ENCODE measurements around the gene HMMR.

Gene HMMR

DNA sequence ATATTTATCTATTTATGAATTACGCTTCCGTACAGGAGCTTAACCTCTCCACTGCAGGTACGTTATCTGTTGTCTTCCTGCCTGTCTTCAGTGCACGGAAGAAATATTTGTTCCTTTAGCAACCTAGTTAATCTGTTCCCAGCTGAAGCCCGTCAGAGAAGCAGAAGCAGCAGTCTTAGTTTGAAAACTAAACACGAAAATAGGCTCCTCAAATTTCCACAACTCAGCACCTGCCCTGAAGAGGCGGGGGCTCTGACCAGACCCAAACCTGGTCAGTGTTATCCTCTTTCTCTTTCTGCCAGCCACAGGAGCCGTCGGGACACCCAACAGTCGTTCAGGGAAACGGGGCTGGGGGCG, 992 bp upstream of the HMMR start:
- DNase-seq (ENCODE audit: low read depth), result peak; percentile 52

DNA sequence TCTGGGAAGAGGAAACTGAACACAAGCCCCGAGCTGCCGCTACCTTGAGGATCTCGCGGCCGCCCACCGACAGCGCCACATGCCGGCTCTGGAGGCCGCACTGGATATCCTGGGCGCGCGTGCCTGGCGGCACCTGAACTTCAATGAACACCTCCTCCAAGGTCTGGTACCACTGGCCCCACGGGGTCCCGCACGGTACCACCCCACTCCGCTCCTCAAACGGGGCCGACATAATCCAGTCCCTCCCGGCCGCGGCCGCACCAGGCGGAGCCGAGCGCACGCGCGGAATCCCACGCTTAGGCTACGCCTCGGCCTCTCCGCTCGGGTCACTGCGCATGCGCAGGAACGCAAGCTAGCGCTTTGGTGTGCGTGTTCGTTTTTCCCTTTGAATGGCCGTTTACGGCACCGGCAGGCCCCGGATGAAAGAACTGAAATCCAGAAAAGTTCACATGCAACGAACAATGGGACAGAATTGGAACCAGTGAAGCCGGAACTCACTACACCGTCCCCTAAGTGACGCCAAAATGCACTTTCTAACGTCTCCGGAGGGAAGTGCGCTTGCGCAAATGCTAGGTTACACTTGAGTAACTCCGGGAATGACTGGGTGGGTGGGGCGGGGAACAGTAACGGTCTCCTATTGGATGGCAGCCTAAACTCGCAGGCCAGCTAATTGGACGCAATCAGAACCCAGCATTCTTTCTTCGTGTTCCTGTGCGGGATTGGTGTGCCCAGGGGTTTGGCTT, 442 bp upstream of the HMMR start, which contains the start of gene NUDCD2:
Gene NUDCD2 (minus strand): TSS at position 284 of the 743 bp plus-strand sequence. CDS start 52 bp downstream, at position 232.
- DNase-seq (ENCODE audit: low read depth), result peak; percentile 99

DNA sequence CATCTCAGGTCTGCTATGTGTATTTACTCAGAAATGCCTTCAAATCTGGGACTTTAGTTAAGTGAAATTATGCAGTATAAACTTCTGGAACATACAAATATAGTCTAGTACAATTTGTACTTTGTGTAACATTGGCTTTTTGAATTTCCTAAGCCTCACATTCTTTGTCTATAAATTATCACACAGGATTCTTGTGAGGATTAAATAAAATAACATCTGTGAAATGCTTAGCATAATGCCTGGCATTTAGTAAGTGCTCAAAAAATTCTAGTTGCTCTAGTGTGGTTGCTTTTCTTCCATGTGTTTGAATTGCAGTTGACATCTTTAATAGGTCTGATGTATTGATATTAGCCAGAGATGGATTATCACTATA, 2.6 kb downstream of the HMMR start:
- peak; percentile 66 for DNase-seq (ENCODE audit: low read depth)

DNA sequence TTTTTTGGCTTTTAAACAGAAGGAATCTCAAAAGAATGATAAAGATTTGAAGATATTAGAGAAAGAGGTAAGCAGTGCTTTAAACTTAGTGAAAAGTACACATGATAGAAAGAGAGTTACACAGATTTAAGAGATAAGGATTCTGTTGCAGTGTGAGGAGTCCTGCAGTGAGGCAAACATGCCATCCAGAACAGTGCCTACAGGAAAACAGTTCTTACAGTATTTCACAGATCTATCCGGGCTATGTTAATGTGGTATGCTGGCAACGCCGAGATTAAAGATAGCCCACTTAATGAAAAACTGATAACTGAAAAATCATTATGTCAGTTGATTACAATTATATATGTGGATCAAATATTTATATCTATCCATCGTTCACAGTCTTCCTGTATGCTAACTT, 7.2 kb downstream of the HMMR start:
- no peak for DNase-seq (ENCODE audit: low read depth)

DNA sequence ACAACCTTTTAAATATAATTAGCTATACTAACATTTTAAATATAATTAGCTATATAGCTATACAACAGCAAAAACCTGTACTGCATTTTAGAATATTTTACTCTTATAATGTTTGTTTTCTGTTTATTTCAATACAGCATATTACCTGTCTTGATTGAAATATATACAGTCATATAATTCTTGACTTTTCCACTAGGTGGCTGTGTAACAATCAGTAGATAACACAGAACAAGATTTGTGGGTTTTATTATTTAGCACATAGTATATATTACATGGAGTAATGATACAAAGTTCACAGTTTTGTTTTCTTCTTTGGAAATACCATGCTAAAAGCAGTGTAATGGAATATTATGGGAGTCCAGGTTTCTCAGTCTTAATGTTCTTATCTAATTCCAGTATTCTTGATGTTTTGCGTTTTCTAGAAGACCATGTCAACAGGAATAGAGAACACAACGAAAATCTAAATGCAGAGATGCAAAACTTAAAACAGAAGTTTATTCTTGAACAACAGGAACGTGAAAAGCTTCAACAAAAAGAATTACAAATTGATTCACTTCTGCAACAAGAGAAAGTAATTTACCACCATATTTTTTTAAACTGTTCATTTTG, 13.3 kb downstream of the HMMR start:
- no peak for DNase-seq (ENCODE audit: low read depth)

DNA sequence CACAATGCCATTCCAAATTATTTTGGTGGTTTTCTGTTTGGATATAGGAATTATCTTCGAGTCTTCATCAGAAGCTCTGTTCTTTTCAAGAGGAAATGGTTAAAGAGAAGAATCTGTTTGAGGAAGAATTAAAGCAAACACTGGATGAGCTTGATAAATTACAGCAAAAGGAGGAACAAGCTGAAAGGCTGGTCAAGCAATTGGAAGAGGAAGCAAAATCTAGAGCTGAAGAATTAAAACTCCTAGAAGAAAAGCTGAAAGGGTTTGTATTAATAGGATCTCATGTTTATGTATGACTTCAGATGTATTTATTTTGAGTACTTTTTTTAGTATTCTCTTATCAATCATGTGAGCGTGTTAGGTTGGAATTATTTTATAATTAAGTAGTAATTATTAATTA, 15.0 kb downstream of the HMMR start:
- DNase-seq (ENCODE audit: low read depth), result no peak

DNA sequence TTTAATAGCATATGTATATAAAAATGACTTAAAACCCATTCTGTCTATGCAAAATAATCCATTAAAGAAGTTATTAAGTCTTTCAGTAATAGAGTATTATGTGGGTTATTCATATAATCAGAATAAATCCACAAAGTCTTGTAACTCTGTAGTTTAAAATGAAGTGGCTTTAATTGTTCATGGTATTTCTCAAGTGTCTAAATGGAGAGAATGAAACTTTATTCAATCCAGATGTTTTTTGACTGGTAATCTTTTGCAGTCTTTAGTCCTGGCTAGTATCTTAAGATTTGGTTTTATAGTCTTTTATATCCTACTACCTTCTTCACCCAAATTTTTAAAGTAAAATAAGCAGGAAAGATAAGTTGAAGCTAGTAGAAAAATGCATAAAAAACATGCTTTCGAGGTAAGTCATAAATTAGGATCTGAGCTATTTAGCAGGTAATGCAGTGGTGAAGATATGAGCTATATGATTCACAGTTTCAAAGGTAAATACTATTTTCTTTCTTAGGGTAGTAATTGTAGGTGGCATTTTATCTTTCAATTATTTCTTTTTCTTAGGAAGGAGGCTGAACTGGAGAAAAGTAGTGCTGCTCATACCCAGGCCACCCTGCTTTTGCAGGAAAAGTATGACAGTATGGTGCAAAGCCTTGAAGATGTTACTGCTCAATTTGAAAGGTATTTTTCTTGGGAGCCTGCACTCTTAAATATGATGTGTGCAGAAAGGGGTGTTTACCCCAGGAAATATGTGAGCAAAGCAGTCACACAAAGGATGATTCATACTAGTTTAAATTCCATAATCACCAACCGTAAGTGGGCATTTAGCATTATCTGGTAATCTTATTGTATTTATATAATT, 17.9 kb downstream of the HMMR start:
- peak; percentile 57 for DNase-seq (ENCODE audit: low read depth)

DNA sequence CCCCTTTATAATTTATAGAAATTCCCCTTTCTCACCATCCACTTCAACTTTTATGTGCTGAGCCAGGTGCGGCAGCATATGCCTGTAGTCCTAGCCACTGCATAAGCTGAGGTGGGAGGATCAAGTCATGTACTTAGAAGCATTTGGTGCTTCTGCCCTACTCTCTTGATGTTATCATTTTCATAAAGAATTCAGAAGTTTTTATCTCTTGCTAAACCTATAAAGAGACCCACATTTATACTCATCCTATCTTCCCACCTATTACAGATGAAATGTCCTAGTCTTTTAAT, 18.5 kb downstream of the HMMR start:
- no peak for DNase-seq (ENCODE audit: low read depth)

DNA sequence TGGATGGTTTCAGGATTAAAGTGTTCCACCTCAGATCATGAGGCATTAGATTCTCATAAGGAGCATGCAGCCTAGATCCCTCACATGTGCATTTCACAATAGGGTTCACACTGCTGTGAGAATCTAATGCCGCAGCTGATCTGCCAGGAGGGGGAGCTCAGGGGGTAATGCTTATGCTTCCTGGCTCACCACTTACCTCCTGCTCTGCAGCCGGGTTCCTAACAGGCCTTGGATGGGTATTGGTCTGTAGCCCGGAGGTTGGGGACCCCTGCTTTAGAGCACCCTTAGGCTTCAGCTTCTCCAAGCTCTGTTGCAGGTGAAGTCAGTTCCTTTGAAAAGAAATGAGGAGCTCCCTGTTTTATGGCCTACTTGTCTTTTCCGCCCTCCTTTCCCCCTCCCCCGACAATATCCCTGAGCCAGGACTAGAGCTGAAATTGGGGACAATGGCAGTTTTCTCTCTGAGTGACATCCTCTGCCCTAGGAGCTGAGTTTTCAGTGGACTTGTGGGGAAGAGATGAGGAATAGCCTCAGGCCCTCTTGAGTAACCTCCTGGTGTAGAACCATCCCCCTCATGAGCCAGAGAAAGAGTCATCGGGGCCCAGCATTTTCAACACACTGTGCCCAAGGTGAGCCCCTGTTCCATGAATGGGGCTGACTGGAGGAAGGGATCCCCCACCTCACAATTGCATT, 28.8 kb downstream of the HMMR start:
- peak; percentile 50 for DNase-seq (ENCODE audit: low read depth)

DNA sequence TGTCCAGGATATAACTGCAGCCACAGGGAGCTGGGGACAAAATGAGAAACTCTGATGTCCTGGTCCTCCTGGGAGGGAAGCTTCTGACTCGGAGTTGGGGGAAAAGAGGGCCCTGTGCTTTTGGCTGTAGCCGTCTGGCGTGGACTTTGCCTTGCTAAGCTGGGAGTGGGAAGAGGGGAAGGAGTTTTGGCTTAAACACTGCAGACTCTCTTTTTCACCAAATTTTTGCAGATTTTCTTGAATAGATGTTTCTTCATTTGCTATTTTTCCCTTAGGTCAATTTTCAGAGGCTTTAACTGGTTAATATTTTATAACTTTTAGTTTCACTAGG, 29.3 kb downstream of the HMMR start:
- no peak for DNase-seq (ENCODE audit: low read depth)

DNA sequence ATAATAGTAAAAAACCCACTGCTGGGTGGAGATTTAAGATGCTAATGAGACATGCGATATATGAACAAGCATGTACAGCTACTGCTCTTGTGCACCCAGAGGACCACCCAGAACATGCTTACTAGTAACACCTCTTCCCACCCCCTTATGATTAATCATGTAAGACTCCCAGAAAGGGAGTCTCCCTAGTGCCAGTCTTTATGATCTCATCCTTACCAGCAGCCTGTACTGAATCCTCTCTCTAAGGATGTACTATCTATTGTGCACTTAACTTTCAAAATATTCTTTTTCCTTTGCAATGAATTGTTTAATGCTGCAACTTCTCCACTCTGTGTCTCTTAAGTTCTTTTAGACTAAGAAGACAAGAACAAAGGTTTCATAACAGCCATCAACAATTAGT, 35.9 kb downstream of the HMMR start:
- DNase-seq (ENCODE audit: low read depth), result peak; percentile 60

DNA sequence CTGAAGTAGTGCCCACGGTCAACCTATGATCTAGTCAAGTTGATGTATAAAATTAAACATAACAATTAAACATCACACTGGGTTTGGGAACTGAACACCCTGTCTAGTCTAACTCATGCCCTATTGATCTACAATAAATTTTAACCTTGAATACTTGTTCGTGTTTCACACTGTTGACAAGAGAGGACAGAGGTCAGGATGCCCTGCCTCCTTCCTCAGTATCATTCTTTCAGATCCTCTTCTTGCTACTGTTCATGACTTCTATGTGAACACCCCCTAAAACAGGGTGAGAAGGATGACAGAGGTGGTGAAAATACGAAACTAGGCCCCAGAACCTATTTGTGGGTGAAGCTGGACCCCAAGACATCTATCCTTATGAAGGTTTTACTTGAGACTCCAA, 36.9 kb downstream of the HMMR start:
- DNase-seq (ENCODE audit: low read depth), result no peak

DNA sequence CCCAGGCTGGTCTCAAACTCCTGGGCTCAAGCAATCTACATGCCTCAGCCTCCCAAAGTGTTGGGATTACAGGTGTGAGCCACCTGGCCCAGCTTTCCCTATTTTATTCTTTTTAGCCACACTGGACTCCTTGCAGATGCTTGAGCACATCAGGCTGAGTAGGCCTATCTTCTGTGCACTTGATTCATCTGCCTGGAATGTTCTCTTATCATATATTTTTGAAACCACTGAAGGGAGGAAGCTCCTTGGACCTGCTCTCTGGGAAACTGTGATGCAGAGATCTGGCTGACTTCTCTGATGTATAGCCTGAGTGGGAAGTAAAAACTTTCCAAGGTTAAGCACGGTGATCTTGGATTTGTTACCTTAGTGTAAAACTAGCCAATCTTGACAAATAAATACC, 38.5 kb downstream of the HMMR start:
- DNase-seq (ENCODE audit: low read depth), result peak; percentile 87

DNA sequence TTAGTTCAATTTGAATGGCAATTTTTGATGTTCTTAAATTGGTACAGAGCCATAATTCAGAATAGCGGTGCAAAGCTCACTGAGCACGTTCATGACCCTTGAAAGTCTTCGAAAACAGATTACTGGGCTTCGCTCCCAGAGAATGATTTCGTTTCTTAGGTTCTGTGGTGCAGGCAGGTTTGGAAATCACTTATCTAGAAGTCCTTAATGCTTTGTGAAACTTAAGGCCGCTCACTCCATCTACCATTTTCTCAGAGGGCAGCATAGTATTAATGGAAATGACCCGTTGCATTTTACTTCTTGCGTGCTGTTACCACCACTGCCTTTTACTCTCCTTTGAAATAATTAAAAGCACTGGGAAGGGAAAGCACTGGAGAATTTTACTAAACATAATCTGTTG, 42.1 kb downstream of the HMMR start:
- peak; percentile 11 for DNase-seq (ENCODE audit: low read depth)

DNA sequence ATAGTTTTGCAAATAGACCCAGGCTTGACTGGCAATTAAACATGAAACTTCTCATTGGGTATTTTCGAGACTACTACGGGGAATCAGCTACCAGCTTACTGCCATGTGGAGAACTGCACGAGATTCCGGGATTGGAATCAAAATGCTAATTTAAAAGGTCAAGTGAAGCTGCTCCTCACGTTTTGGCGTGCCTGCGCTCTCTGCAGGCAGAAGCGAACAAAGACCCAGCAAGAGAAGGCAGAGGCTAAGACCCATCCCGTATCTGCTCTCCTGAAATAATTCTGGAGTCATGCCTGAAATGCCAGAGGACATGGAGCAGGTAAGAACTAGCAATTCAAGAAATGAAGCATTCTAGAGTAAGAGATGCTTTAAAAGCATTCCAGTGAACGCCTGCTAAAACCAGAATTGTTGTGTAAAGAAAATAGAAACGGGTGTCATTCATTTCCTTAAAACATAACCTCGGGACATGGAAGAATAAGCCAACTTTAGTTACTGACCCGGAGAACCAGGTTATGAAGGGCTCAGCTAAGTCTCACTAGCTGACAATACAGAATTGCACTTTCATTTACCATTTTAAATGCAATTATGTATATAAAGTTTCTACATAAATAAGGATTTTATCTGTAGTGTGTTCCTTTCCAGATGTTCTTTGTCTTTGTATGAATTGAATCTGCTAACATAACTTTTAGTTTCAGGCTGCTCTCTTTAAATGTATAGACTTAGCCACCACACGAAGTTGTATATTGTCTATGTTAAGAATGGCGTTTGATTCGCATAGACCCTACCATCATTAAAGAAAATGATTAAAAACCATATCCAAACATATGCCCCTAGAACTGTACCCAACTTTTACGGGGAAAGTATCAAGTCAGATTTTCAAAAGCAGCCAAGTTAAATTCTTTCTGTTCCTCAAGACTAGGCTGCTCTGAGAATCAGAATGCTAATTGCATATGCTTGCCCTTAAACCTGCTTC, 43.0 kb downstream of the HMMR start:
- DNase-seq (ENCODE audit: low read depth), result peak; percentile 78

DNA sequence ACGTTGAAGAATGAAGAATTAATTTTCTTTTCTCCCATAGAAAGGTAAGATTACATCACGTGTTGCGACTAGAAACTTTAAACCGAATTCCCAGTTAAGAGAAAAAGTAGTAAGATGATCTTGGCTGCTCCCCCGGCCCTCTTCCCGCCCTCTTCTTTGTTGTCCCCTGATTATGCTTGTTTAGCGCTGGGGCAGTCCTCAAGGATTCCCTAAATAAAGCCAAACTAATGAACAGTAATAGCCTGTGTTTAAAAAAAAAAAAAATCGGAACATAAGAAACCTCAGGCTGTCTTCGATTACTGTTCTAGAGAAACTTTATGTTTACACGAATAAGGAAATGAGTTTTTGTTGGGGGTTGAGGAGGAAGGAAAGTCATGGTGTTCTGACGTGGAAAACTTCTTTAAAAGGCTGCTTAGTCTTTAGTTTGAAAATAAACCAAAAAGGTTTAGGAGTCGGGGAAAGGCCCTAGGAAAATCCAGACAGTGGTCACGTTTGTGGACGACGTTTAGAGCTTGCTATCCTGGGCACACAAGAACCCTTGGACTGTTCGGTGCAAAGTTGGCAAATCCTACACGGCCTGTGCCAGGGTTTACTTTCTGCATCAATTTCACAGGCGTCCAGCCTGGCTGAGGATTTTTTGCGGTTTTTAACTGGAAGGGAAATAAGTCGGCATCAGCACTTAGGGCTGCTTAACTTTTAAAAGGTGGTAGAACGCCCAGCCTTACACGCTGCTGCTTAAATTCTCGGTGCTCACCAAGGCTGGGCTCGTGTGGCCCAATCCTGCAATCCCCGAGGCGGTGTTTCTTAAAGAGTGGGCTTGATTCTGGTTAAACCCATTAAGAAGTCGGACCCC, 43.9 kb downstream of the HMMR start:
- peak; percentile 71 for DNase-seq (ENCODE audit: low read depth)

DNA sequence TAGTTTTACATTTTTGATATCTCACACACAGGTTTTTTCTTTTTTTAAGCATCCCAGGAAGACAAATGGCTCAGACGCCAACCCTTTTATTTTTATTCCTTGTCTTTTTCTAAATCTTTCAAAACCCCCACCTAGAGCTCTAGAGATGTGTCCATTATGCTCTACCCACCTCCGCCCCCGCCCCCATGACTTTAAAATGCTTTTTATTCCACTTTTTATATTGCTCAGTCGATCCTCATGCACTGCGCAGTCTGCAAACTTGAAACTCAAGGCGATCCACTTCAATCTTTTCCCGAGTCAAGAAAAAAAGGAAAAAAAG, 44.6 kb downstream of the HMMR start:
- no peak for DNase-seq (ENCODE audit: low read depth)

DNA sequence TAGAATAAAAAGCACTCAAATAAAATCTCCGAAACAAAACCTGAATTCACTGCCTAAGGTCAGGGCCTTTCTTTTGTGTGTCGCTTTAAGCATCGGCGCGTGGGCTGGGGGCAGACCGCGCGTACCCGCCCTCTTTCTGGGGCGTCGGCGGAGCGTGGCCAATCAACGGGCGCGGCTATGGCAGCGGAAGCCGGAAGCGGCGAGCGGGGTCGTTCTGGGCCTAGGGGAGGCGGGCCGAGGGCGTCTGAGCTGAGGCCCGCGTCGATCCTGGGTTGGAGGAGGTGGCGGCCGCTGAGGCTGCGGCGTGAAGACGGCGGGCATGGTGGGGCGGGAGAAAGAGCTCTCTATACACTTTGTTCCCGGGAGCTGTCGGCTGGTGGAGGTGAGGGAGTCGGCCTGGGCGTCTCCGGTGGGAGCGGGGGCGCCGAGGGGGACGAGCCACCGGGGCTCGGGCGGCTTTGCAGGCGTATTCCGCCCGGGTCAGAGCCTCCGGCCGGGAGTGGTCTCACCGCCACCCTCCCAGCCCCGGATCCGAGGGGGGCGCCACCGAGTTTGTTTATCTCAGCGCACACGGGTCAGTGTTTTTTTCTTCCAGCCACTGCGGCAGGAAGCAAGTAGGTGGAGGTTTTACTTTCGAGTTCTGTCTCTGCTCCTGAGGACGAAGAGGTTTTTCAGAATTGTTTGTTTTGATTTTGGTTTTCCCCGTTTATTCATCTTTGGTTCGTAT, 45.1 kb downstream of the HMMR start, which contains the start of gene MAT2B:
Gene MAT2B (plus strand): TSS at position 252 of the 727 bp plus-strand sequence. CDS start 68 bp downstream, at position 320.
- DNase-seq (ENCODE audit: low read depth), result peak; percentile 95

DNA sequence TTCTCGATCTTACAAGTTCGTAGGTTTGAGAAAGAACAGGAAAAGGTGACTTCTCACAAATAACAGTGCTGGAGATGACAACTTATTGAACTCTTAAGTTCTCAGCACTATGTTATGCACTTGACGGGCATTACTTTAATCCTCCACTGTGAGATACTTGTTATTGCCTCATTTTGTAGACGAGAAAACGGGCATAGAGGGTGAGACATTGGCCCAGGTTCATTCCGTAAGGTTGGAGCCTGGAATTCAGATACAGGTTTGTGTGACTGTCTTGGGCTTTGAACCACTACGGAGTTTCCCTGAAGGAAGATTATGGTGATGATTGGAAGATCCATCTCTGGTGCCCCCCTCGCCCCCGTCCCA, 45.6 kb downstream of the HMMR start:
- DNase-seq (ENCODE audit: low read depth), result no peak

DNA sequence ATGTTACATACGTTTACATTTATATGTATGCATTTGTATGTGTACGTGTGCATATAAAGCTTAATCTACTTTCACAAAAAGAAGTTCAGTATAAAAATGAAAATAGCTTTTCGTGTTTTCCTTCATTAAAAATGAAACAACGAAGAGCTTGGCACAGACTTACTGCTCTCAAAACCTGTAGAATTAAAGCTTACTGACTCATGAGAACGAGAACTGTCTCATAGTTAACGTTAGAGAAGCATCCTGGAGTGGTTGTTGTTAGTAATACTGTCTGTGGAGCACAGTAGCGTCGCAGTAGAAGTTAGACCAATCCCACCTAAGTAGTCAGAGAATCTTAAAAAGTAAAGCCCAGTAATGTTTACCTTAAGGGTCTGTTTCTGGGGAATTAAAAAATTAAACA, 46.3 kb downstream of the HMMR start:
- peak; percentile 79 for DNase-seq (ENCODE audit: low read depth)
